LNCaP clone FGC (cell line): ENCODE results near the gene IL19.
"Not testable (repeated sequence)": the region's sequence is repeated elsewhere in the genome, so short reads cannot be mapped to it uniquely, and the experiment has no call there.

ENCODE experiments used
- DNase-seq: peaks from one replicate; pipeline ENCODE4 v3.0.0-alpha.2; 2011; ENCODE audit warnings: low read depth
- H3K4me3 ChIP-seq: 2 replicates; pipeline ENCODE4 v1.5.1; 2011; ENCODE audit warnings: mild to moderate bottlenecking, low read depth, low read length, control low read depth
- CTCF ChIP-seq: IDR thresholded peaks from 2 replicates; pipeline ENCODE4 v1.5.1; 2012; ENCODE audit warnings: mild to moderate bottlenecking; ENCODE audit not compliant: control insufficient read depth, insufficient read depth; ENCODE audit errors: extremely low read depth

The IL19 gene

GRCh38 chr1:206753141-206753540, 17.4 kb upstream of the IL19 start:
- no peak for DNase-seq
- TF ChIP-seq CTCF: no peak
- no peak overlapping the region for H3K4me3 ChIP-seq

- TF ChIP-seq CTCF: no peak
- DNase-seq: no peak
- H3K4me3 ChIP-seq: no peak overlapping the region
Measured at GRCh38 chr1:206754011-206754410, 16.6 kb upstream of the IL19 start.

GRCh38 chr1:206757524-206758266, 12.9 kb upstream of the IL19 start:
- no peak overlapping the region for H3K4me3 ChIP-seq
- no peak for TF ChIP-seq CTCF
- DNase-seq: no peak

GRCh38 chr1:206760590-206760989, 10.0 kb upstream of the IL19 start:
- H3K4me3 ChIP-seq: no peak overlapping the region
- no peak for DNase-seq
- TF ChIP-seq CTCF: no peak

GRCh38 chr1:206761159-206761768, 9.3 kb upstream of the IL19 start:
- TF ChIP-seq CTCF: no peak
- DNase-seq: no peak
- H3K4me3 ChIP-seq: no peak overlapping the region

GRCh38 chr1:206762741-206763364, 7.7 kb upstream of the IL19 start:
- H3K4me3 ChIP-seq, DNase-seq: not testable (repeated sequence)

- not testable (repeated sequence) for H3K4me3 ChIP-seq, DNase-seq
Measured at GRCh38 chr1:206765771-206766170, 4.8 kb upstream of the IL19 start.
